22Rv1 (cell line): ENCODE results near the gene ANK3.

Experiments
- H3K27ac ChIP-seq: fragments of 450-650 bp; 2 replicates; pipeline ENCODE4 v1.5.1; 2017
- CTCF ChIP-seq: fragments of 450-650 bp; IDR thresholded peaks from 2 replicates; pipeline ENCODE4 v1.5.1; 2017; ENCODE audit warnings: mild to moderate bottlenecking
- ZFX ChIP-seq: fragments of 450-650 bp; IDR thresholded peaks from 2 replicates; pipeline ENCODE4 v1.6.1; 2017; ENCODE audit warnings: antibody characterized with exemption, borderline replicate concordance

Gene ANK3

GRCh38 chr10:60140651-60141632 is 248.7 kb downstream of the ANK3 start:
- 0 out of 2 replicates have a peak, but pooled peaks have one; percentile 10 for TF ChIP-seq CTCF
- TF ChIP-seq ZFX: no peak
- H3K27ac ChIP-seq: peak overlapping the region; percentile 92

GRCh38 chr10:60139798-60140566 is 249.7 kb downstream of the ANK3 start:
- no peak for TF ChIP-seq ZFX
- TF ChIP-seq CTCF: no peak
- H3K27ac ChIP-seq: peak overlapping the region; percentile 92

- peak overlapping the region; percentile 92 for H3K27ac ChIP-seq
- no peak for TF ChIP-seq ZFX
Observed at GRCh38 chr10:60139290-60139689, 250.4 kb downstream of the ANK3 start.

- peak overlapping the region; percentile 92 for H3K27ac ChIP-seq
- TF ChIP-seq CTCF: no peak
- TF ChIP-seq ZFX: no peak
Observed at GRCh38 chr10:60138842-60139241, 250.8 kb downstream of the ANK3 start.

- no peak for TF ChIP-seq ZFX
- H3K27ac ChIP-seq: peak overlapping the region; percentile 92
Observed at GRCh38 chr10:60138026-60138425, 251.6 kb downstream of the ANK3 start.

- TF ChIP-seq CTCF (no peak), ZFX (no peak)
- peak overlapping the region; percentile 92 for H3K27ac ChIP-seq
Observed at GRCh38 chr10:60137292-60137992, 252.2 kb downstream of the ANK3 start.

GRCh38 chr10:60135020-60135419 is 254.7 kb downstream of the ANK3 start:
- no peak overlapping the region for H3K27ac ChIP-seq
- no peak for TF ChIP-seq CTCF
- no peak for TF ChIP-seq ZFX
